K562 (cell line): ENCODE data around the gene GMEB2. TPM values are rescaled to one million over a fixed set of nuclear protein-coding genes. Genes with fewer than 3 reads are reported as not detected.

ENCODE experiments used
- BACH1 ChIP-seq: fragments of 200-800 bp; sonication (Bioruptor generic); IDR thresholded peaks from 2 replicates; pipeline ENCODE4 v1.6.1; 2016; ENCODE audit warnings: missing genetic modification characterization, missing compliant biosample characterization
- FUS ChIP-seq: fragments of 200-400 bp; formaldehyde crosslinking; optimal IDR thresholded peaks from 2 replicates; pipeline ENCODE3; 2017; ENCODE audit warnings: low read depth, low read length
- GABPB2 ChIP-seq: fragments of 250-450 bp; sonication (Bioruptor Pico); conservative IDR thresholded peaks from 2 replicates; pipeline ENCODE4 v1.5.1; 2021; ENCODE audit warnings: mild to moderate bottlenecking
- HBP1 ChIP-seq: fragments of 450-650 bp; formaldehyde crosslinking; IDR thresholded peaks from 2 replicates; pipeline ENCODE4 v1.4.0; 2022; ENCODE audit warnings: missing genetic modification characterization
- HNRNPLL ChIP-seq: fragments of 200-400 bp; formaldehyde crosslinking; IDR thresholded peaks from 2 replicates; pipeline ENCODE4 v1.6.1; 2017; ENCODE audit warnings: low read length, low read depth, mild to moderate bottlenecking; ENCODE audit not compliant: poor library complexity, severe bottlenecking
- HSF4 ChIP-seq: fragments of 250-450 bp; sonication (Bioruptor Pico); IDR thresholded peaks from 2 replicates; pipeline ENCODE4 v2.1.2; 2022; ENCODE audit warnings: mild to moderate bottlenecking, moderate library complexity, borderline replicate concordance
- IRF2 ChIP-seq: sonication (generic); formaldehyde crosslinking; IDR thresholded peaks from 2 replicates; pipeline ENCODE4 v1.8.1; 2022; ENCODE audit warnings: mild to moderate bottlenecking, missing genetic modification reagents
- JUND ChIP-seq, 2 experiments: IDR thresholded peaks; 2 replicates in 1 of 2; 3 replicates in 1 of 2; pipeline ENCODE4 v1.6.1; 2011; ENCODE audit warnings: borderline replicate concordance in 2 of 2, low read depth in 2 of 2, low read length in 2 of 2, improper control_type of control experiment in 1 of 2, missing biosample characterization in 1 of 2, missing genetic modification characterization in 1 of 2, missing genetic modification reagents in 1 of 2
- LEF1 ChIP-seq: fragments of 450-650 bp; IDR thresholded peaks from 2 replicates; pipeline ENCODE4 v1.6.1; 2016; ENCODE audit warnings: mild to moderate bottlenecking
- MIER1 ChIP-seq: fragments of 450-650 bp; IDR thresholded peaks from 2 replicates; pipeline ENCODE4 v1.6.1; 2016; ENCODE audit warnings: antibody characterized with exemption, mild to moderate bottlenecking, low read depth
- NCOA6 ChIP-seq: fragments of 450-650 bp; IDR thresholded peaks from 2 replicates; pipeline ENCODE4 v1.6.1; 2017; ENCODE audit warnings: mild to moderate bottlenecking
- PHB2 ChIP-seq: fragments of 450-650 bp; IDR thresholded peaks from 2 replicates; pipeline ENCODE4 v1.6.1; 2017; ENCODE audit warnings: low read depth
- POLR2H ChIP-seq: IDR thresholded peaks from 2 replicates; pipeline ENCODE4 v1.6.1; 2016; ENCODE audit warnings: missing genetic modification characterization, low read depth, mild to moderate bottlenecking, control low read depth, missing compliant biosample characterization, moderate library complexity
- RCOR1 ChIP-seq, 2 experiments: IDR thresholded peaks; 2 replicates each; pipeline ENCODE4 v1.6.1; 2012; ENCODE audit warnings: low read depth in 2 of 2, low read length in 2 of 2, borderline replicate concordance in 1 of 2, improper control_type of control experiment in 1 of 2
- SMARCA5 ChIP-seq: fragments of 450-650 bp; IDR thresholded peaks from 2 replicates; pipeline ENCODE4 v1.6.1; 2016
- SMARCB1 ChIP-seq: IDR thresholded peaks from 2 replicates; pipeline ENCODE4 v1.6.1; 2011; ENCODE audit warnings: improper control_type of control experiment, low read depth; ENCODE audit not compliant: insufficient read length
- THRAP3 ChIP-seq: fragments of 450-650 bp; IDR thresholded peaks from 2 replicates; pipeline ENCODE4 v1.6.1; 2016; ENCODE audit warnings: mild to moderate bottlenecking, inconsistent platforms, borderline replicate concordance
- TRIM28 ChIP-seq: fragments of 450-650 bp; IDR thresholded peaks from 2 replicates; pipeline ENCODE4 v1.6.1; 2017
- ZNF174 ChIP-seq: fragments of 250-450 bp; sonication (Bioruptor Pico); IDR thresholded peaks from 2 replicates; pipeline ENCODE4 v1.4.0; 2020; ENCODE audit warnings: mild to moderate bottlenecking
- ZNF232 ChIP-seq: sonication (generic); formaldehyde crosslinking; IDR thresholded peaks from 2 replicates; pipeline ENCODE4 v1.8.0; 2022; ENCODE audit warnings: mild to moderate bottlenecking, missing genetic modification reagents
- ZNF583 ChIP-seq: fragments of 250-450 bp; sonication (Bioruptor Pico); IDR thresholded peaks from 2 replicates; pipeline ENCODE4 v1.4.0; 2020
- ZNF668 ChIP-seq: fragments of 250-450 bp; sonication (Bioruptor Pico); IDR thresholded peaks from 2 replicates; pipeline ENCODE4 v1.8.0; 2022; ENCODE audit warnings: mild to moderate bottlenecking, inconsistent platforms
- ZNF75A ChIP-seq: fragments of 450-650 bp; formaldehyde crosslinking; IDR thresholded peaks from 2 replicates; pipeline ENCODE4 v1.4.0; 2020; ENCODE audit warnings: mild to moderate bottlenecking
- ZNF778 ChIP-seq: fragments of 450-650 bp; formaldehyde crosslinking; IDR thresholded peaks from 2 replicates; pipeline ENCODE4 v1.4.0; 2020; ENCODE audit warnings: mild to moderate bottlenecking, moderate library complexity
- ZNF785 ChIP-seq: fragments of 250-450 bp; sonication (Bioruptor Pico); IDR thresholded peaks from 2 replicates; pipeline ENCODE4 v1.4.0; 2020; ENCODE audit warnings: mild to moderate bottlenecking
- polyA plus RNA-seq, 8 experiments: library from polyadenylated mRNA; depleted of rRNA in 4 of 8; stranded (reverse) in 5 of 8; unstranded in 3 of 8; fragments of >200 nt; fragmentation: Nextera tagmentation in 2 of 8; fragmentation: Illumina TruSeq in 1 of 8; extraction: Ambion mirVana in 2 of 8; extraction: Trizol in 1 of 8; gene quantifications; 2 replicates each; pipeline versions ENCODE4 v1.2.1 to v1.2.3, GENCODE V29; 2011 to 2014; ENCODE audit warnings: inconsistent platforms in 1 of 8, missing spikeins in 1 of 8
- total RNA-seq, 7 experiments: library from RNA; depleted of rRNA in 6 of 7; stranded (reverse); fragments of >200 nt in 6 of 7; fragmentation: Illumina TruSeq in 2 of 7; extraction: Trizol in 2 of 7; gene quantifications; 2 replicates each; pipeline versions ENCODE4 v1.2.1 to v1.2.3, GENCODE V29; 2011 to 2021; ENCODE audit warnings: low replicate concordance in 1 of 7
- TF ChIP-seq, protein P1 (sequence below): fragments of 450-650 bp; IDR thresholded peaks from 2 replicates; pipeline ENCODE4 v1.6.1; 2017; ENCODE audit warnings: mild to moderate bottlenecking, moderate library complexity
- TF ChIP-seq, protein P2 (sequence below): fragments of 250-450 bp; sonication (Bioruptor Pico); IDR thresholded peaks from 2 replicates; pipeline ENCODE4 v1.4.0; 2020; ENCODE audit warnings: mild to moderate bottlenecking, moderate library complexity

Gene GMEB2
- total and polyA plus RNA-seq, 9 of the 15 experiments (the other 6 are each of a cell fraction or from before 2014, with no cell fraction given), result 0.03 to 13.9 (median 6.3) TPM

DNA sequence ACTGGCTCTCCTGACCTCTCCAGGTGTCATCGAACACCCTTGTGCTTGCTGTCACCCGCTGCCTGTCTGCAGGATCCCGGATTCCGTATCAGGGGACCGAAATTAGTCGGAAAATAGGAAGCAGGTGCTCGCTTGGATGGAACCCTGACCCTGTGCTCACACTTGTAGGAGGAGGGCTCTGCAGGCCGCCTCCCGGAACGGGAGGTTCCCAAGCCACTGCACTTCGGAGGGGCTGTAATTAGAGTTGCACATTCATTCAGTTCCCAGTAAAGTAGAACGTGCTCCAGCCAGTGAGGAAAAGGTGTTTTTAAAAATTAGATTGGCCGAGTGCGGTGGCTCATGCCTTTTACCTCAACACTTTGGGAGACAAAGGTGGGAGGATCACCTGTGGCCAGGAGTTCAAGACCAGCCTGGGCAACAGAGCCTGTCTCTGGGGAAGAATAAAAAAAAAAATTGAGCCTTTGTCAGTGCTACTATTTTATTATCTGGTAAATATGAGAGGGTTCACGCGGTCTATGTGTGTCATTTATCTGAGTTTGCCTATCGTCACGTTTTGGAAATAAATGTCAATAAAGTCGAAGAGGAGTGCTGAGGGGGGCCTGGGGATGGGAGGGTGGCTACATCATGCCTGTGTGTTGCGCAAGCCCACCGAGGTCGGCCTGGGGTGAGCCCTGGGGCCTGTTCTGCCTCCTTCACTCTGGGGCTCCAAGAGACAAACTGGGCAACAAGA is 1.5 kb upstream of the GMEB2 start (continued):
- TF ChIP-seq POLR2H (peak; percentile 73), ZNF583 (CRISPR knock-in tag) (no peak), HNRNPLL (peak; percentile 11), SMARCB1 (no peak), PHB2 (no peak), LEF1 (peak; percentile 64; the same call in 1 of the 2 replicates), JUND (IDR thresholded peaks at IDR 0.05; ENCODE audit: borderline replicate concordance, low read depth, low read length) (peak; percentile 76), JUND (tag; IDR thresholded peaks at IDR 0.05; ENCODE audit: borderline replicate concordance, low read depth, low read length) (peak; percentile 56; the same call in 1 of the 3 replicates), ZNF668 (CRISPR knock-in tag) (no peak), THRAP3 (peak; percentile 23; the same call in 1 of the 2 replicates), NCOA6 (no peak), MIER1 (peak; percentile 27; the same call in 1 of the 2 replicates), FUS (no peak), ZNF785 (CRISPR knock-in tag) (no peak), ZNF778 (CRISPR knock-in tag) (no peak), ZNF232 (no peak; the same call in 1 of the 2 replicates), GABPB2 (no peak), IRF2 (CRISPR knock-in tag) (no peak), ZNF75A (no peak), TRIM28 (no peak), ZNF174 (no peak), HBP1 (CRISPR knock-in tag) (peak; percentile 72; the same call in 1 of the 2 replicates), SMARCA5 (no peak), BACH1 (tag) (no peak), RCOR1 (IDR thresholded peaks at IDR 0.05; ENCODE audit: borderline replicate concordance in 1 of 2, low read depth in 2 of 2, low read length in 2 of 2) (peak in 1 of 2 experiments; percentile 81; a peak in 2 of 4 replicates), HSF4 (CRISPR knock-in tag) (no peak)
- TF ChIP-seq, protein P1, sequence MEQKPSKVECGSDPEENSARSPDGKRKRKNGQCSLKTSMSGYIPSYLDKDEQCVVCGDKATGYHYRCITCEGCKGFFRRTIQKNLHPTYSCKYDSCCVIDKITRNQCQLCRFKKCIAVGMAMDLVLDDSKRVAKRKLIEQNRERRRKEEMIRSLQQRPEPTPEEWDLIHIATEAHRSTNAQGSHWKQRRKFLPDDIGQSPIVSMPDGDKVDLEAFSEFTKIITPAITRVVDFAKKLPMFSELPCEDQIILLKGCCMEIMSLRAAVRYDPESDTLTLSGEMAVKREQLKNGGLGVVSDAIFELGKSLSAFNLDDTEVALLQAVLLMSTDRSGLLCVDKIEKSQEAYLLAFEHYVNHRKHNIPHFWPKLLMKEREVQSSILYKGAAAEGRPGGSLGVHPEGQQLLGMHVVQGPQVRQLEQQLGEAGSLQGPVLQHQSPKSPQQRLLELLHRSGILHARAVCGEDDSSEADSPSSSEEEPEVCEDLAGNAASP, result no peak
- TF ChIP-seq, protein P2, sequence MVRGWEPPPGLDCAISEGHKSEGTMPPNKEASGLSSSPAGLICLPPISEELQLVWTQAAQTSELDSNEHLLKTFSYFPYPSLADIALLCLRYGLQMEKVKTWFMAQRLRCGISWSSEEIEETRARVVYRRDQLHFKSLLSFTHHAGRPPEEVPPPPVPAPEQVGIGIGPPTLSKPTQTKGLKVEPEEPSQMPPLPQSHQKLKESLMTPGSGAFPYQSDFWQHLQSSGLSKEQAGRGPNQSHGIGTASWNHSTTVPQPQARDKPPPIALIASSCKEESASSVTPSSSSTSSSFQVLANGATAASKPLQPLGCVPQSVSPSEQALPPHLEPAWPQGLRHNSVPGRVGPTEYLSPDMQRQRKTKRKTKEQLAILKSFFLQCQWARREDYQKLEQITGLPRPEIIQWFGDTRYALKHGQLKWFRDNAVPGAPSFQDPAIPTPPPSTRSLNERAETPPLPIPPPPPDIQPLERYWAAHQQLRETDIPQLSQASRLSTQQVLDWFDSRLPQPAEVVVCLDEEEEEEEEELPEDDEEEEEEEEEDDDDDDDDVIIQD (CRISPR knock-in tag), result no peak
